ENCODE results near the gene TGIF1.
"Not testable (repeated sequence)": the region's sequence is repeated elsewhere in the genome, so short reads cannot be mapped to it uniquely, and the experiment has no call there.

TGIF1 gene

DNA sequence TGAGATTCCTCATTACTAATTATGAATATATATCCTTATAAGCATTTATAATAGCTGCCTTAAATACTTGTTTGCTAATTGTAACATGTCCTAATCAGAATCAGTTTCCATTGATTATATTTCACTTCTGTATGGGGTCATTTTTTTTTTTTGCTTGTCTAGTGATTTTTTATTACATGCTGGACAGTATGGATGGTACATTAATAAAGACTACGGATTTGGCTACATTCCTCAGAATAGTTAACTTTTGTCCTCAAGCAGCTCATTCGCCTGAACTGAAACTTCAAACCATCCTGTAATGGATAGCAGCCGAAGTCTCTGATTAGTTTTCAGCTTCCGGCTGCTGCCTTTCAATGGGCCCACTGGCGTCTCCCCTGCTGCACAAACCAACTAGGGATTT lies 11.7 kb downstream of the TGIF1 start:
- DNase-seq (ENCODE audit: low read depth), result no peak
- TF ChIP-seq, protein P1, sequence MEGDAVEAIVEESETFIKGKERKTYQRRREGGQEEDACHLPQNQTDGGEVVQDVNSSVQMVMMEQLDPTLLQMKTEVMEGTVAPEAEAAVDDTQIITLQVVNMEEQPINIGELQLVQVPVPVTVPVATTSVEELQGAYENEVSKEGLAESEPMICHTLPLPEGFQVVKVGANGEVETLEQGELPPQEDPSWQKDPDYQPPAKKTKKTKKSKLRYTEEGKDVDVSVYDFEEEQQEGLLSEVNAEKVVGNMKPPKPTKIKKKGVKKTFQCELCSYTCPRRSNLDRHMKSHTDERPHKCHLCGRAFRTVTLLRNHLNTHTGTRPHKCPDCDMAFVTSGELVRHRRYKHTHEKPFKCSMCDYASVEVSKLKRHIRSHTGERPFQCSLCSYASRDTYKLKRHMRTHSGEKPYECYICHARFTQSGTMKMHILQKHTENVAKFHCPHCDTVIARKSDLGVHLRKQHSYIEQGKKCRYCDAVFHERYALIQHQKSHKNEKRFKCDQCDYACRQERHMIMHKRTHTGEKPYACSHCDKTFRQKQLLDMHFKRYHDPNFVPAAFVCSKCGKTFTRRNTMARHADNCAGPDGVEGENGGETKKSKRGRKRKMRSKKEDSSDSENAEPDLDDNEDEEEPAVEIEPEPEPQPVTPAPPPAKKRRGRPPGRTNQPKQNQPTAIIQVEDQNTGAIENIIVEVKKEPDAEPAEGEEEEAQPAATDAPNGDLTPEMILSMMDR (conservative IDR thresholded peaks at IDR 0.05; ENCODE audit: low read depth, low read length), result no peak
- no peak overlapping the region for H3K4me3 ChIP-seq (ENCODE audit: low read length)

DNA sequence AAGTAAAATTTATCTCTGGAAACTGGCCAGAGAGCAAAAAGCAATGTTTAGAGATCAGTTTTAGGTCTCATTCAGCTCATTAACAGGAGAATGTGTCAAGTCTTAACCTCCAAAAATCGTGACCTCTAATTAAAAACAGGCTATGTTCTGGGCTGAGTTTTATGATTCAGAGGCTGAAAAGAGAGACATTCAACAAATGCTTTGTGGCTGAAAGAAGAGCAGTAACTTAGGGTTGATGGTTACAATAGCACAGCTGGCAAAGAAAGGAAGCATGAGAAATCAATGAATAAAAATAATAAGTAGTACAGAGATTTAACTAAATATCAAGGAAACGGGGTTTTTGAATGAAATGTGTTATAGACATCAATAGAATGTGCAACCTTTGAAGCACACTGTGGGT lies 13.1 kb downstream of the TGIF1 start:
- DNase-seq (ENCODE audit: low read depth), result no peak
- TF ChIP-seq, protein P1 (conservative IDR thresholded peaks at IDR 0.05; ENCODE audit: low read depth, low read length), result no peak
- H3K4me3 ChIP-seq (ENCODE audit: low read length), result no peak overlapping the region

DNA sequence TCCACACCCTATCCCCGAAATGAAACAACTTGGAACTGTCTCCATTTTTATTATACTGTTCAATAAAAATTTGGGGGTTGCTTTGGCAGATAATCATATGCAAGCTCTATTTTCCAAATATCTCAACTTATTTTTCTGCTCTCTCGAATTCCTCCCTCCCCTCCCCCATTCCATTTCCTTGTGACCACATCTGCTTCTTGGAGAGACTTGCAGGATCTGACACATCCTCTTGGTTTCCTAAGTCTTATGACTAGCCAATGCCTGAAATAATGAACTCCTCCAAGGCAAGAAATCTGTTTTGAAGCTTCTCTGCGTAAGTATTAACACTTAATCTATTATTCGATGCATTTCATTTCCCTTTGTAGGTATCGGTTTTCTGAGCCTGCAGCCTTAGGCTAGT lies 16.1 kb downstream of the TGIF1 start:
- no peak overlapping the region for H3K4me3 ChIP-seq (ENCODE audit: low read length)
- TF ChIP-seq, protein P1 (conservative IDR thresholded peaks at IDR 0.05; ENCODE audit: low read depth, low read length), result no peak
- no peak for DNase-seq (ENCODE audit: low read depth)

DNA sequence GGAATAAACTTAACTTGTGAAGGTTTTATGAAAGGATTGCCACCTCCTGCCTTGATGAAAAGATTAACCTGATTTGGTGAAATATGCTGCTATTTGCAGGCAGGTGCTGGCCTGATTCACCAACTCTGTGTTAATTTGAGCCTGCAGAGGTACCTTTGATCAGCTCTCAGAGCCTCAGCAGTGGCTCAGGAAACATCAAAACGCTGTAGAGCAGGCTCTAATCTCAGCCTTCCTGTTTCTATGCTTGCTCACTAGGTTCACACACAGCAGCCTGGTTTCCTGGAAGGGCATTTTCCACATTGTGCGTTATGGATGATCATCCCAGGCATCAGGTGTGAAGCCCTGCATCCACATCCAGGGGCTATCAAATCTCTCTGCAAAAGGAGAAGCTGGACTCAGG lies 16.9 kb downstream of the TGIF1 start:
- no peak overlapping the region for H3K4me3 ChIP-seq (ENCODE audit: low read length)
- no peak for DNase-seq (ENCODE audit: low read depth)
- TF ChIP-seq, protein P1 (conservative IDR thresholded peaks at IDR 0.05; ENCODE audit: low read depth, low read length), result no peak

DNA sequence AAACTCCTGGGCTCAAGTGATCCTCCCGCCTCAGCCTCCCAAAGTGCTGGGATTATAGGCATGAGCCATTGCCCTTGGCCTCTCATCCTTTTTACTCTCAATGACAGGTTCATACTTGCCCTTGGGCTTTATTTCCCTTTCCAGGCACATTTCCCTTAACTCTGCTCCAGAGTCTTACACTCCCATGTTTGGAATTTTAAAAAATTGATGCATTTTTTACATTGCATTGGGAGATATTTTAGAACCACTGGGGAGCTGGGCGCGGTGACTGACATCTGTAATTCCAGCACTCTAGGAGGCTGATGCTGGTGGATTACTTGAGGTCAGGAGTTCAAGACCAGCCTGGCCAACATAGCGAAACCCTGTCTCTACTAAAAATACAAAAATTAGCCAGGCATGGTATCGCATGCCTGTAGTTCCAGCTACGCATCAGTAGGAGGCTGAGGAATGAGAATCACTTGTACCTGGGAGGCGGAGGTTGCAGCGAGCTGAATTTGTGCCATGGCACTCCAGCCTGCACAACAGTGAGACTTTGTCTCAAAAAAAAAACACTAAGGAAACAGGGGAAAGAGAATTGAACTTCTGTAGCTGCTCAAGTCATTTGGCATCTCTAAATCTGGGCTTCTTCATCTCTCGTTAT lies 18.2 kb downstream of the TGIF1 start:
- TF ChIP-seq, protein P1 (conservative IDR thresholded peaks at IDR 0.05; ENCODE audit: low read depth, low read length), result peak; percentile 13
- no peak for DNase-seq (ENCODE audit: low read depth)
- no peak overlapping the region for H3K4me3 ChIP-seq (ENCODE audit: low read length)

DNA sequence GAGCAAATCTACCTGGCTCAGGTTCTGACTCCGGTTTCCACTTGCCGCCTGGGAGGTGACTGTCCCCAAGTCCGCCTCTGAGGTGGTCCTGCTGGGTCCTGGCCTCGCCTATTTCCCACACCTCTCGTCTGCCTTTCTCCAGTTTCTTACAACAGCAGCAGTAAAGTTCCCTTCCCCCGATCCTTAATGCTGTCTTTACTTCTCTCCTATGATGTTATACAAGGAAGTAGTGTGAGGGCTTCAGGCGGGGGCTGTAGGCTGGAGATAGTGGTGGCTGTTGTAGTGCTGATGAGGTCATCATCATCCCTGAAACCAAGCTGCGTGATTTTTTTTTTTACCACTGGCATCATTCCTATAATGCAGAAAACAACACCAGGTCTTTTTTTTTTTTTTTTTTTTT lies 18.9 kb downstream of the TGIF1 start:
- TF ChIP-seq, protein P1 (conservative IDR thresholded peaks at IDR 0.05; ENCODE audit: low read depth, low read length), result no peak
- no peak overlapping the region for H3K4me3 ChIP-seq (ENCODE audit: low read length)
- no peak for DNase-seq (ENCODE audit: low read depth)

DNA sequence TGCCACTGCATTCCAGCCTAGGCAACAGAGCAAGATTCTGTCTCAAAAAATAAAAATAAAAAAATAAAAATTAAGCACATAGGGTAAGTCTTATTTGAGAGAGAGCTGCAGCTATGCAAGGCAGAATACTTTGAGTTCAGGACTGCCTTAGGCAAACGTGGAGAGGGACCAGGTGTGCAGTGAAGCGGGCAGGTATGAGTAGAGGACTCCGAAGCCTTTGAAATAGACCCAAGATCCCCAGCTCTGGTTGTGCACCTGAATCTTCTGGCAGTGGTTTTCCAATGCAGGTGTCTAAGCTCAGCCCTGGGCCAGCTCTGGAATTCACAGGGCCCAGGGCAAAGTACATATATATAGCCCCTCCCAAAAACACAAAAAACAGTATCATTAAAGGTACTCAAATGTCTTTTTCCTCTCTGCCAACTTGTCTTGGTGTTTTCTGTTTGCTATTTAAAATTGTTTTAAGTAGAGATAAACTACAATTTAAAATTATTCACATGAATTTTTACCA lies 21.2 kb downstream of the TGIF1 start:
- DNase-seq (ENCODE audit: low read depth), result no peak
- TF ChIP-seq, protein P1 (conservative IDR thresholded peaks at IDR 0.05; ENCODE audit: low read depth, low read length), result no peak
- no peak overlapping the region for H3K4me3 ChIP-seq (ENCODE audit: low read length)

DNA sequence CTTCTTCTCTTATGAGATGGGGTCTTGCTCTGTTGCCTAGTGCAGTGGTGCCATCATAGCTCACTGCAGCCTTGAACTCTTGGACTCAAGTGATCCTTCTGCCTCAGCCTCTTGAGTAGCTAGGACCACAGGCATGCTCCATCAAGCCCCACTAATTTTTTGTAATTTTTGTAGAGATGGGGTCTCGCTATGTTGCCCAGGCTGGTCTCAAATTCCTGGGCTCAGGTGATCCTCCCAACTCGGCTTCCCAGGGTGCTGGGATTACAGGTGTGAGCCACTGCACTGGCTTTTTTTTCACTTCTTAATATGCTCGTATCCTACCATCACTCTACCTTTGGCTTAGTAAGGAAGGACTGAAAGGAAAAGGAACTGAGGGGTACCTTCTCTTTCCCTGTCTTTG lies 22.1 kb downstream of the TGIF1 start:
- DNase-seq (ENCODE audit: low read depth); H3K4me3 ChIP-seq (ENCODE audit: low read length): not testable (repeated sequence)

Measured in retinal pigment epithelial cell (primary cell).